ENCODE data around the gene KLHL40. TPM values are rescaled to one million over a fixed set of nuclear protein-coding genes. Genes with fewer than 3 reads are reported as not detected.

The KLHL40 gene
- polyA plus RNA-seq, 4 donors: 0.01 to 1.1 (median 0.60) TPM

DNA sequence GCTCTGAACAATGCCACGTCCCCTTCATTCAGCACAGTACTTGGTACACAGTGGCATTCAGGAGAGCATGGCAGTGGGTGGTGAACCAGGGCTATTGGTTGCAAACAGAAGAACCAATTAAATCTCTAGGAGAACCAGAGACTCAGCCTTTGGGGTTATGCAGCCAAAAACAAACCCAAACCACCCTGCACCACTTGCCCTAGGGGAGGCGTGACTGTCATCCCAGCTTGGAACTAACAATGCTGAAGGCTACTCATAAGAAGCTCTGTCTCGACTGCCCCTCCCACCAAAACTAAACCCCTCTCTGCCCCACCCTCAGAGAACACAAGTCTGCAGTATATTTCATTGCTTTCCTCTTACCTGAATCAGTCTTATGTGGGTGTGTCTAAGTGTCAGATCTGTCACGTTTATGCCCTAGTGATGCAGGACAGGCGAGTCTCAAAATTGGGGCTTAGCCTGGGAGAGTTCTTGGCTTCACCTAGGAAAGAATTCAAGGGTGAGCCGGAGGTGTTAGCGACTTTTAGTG is 15.2 kb upstream of the KLHL40 start:
- WGBS, 3 donors: 67 to 81% (median 71%) methylated on average over 7 of the region's 7 CpGs

GRCh38 chr3:42670670-42671069 is 14.7 kb upstream of the KLHL40 start:
- peaks cover 0 to under 1% of the 10 kb centered on the region in 2 donors for H3K9me3 ChIP-seq (ENCODE audit: control insufficient read depth in 2 of 2, insufficient read depth in 1 of 2, low read depth in 1 of 2, low read length in 1 of 2)
- no peak overlapping the region for H3K4me3 ChIP-seq (ENCODE audit: low read depth in 1 of 3, low read length in 3 of 3)
- no peak for DNase-seq
- WGBS, 3 donors: 78 to 95% (median 88%) methylated on average over 1 of the region's 1 CpG
- no peaks in the 10 kb centered on the region for H3K4me1 ChIP-seq (ENCODE audit: control insufficient read depth in 3 of 3, insufficient read depth in 2 of 3, low read depth in 1 of 3, low read length in 2 of 3)
- no peaks in the 10 kb centered on the region for H3K36me3 ChIP-seq (ENCODE audit: control insufficient read depth in 3 of 3, insufficient read depth in 2 of 3, low read depth in 1 of 3, low read length in 3 of 3)
- no peak overlapping the region for H3K27ac ChIP-seq (ENCODE audit: low read depth in 1 of 3, low read length in 2 of 3)
- peaks cover 0 to 2% (median 0%) of the 10 kb centered on the region in 3 donors for H3K27me3 ChIP-seq (ENCODE audit: control insufficient read depth in 3 of 3, insufficient read depth in 3 of 3, low read length in 3 of 3)
- no peak for FAIRE-seq

More for the DNA sequence above, 15.2 kb upstream of the KLHL40 start:
- no peaks in the 10 kb centered on the region for H3K4me1 ChIP-seq (ENCODE audit: control insufficient read depth in 3 of 3, insufficient read depth in 2 of 3, low read depth in 1 of 3, low read length in 2 of 3)
- no peak for FAIRE-seq
- no peaks in the 10 kb centered on the region for H3K9me3 ChIP-seq (ENCODE audit: control insufficient read depth in 2 of 2, insufficient read depth in 1 of 2, low read depth in 1 of 2, low read length in 1 of 2)
- H3K36me3 ChIP-seq (ENCODE audit: control insufficient read depth in 3 of 3, insufficient read depth in 2 of 3, low read depth in 1 of 3, low read length in 3 of 3): no peaks in the 10 kb centered on the region
- H3K27ac ChIP-seq (ENCODE audit: low read depth in 1 of 3, low read length in 2 of 3): no peak overlapping the region
- H3K27me3 ChIP-seq (ENCODE audit: control insufficient read depth in 3 of 3, insufficient read depth in 3 of 3, low read length in 3 of 3): peaks cover 0 to 2% (median 0%) of the 10 kb centered on the region in 3 donors
- no peak overlapping the region for H3K4me3 ChIP-seq (ENCODE audit: low read depth in 1 of 3, low read length in 3 of 3)
- no peak for DNase-seq

- no peak for FAIRE-seq
- no peaks in the 10 kb centered on the region for H3K27me3 ChIP-seq (ENCODE audit: control insufficient read depth in 3 of 3, insufficient read depth in 3 of 3, low read length in 3 of 3)
These were observed 12.8 kb upstream of the KLHL40 start for GRCh38 chr3:42672515-42672914.

GRCh38 chr3:42673082-42673481 is 12.3 kb upstream of the KLHL40 start:
- Histone ChIP-seq H3K4me1 (ENCODE audit: control insufficient read depth in 3 of 3, insufficient read depth in 2 of 3, low read depth in 1 of 3, low read length in 2 of 3) (no peaks in the 10 kb centered on the region), H3K9me3 (ENCODE audit: control insufficient read depth in 2 of 2, insufficient read depth in 1 of 2, low read depth in 1 of 2, low read length in 1 of 2) (peaks cover 0 to 7% of the 10 kb centered on the region in 2 donors), H3K27me3 (ENCODE audit: control insufficient read depth in 3 of 3, insufficient read depth in 3 of 3, low read length in 3 of 3) (no peaks in the 10 kb centered on the region), H3K27ac (ENCODE audit: low read depth in 1 of 3, low read length in 2 of 3) (no peak overlapping the region), H3K4me3 (ENCODE audit: low read depth in 1 of 3, low read length in 3 of 3) (no peak overlapping the region), H3K36me3 (ENCODE audit: control insufficient read depth in 3 of 3, insufficient read depth in 2 of 3, low read depth in 1 of 3, low read length in 3 of 3) (no peaks in the 10 kb centered on the region)
- DNase-seq: no peak
- FAIRE-seq: no peak

More at GRCh38 chr3:42672515-42672914, 12.8 kb upstream of the KLHL40 start:
- Histone ChIP-seq H3K9me3 (ENCODE audit: control insufficient read depth in 2 of 2, insufficient read depth in 1 of 2, low read depth in 1 of 2, low read length in 1 of 2) (peaks cover 0 to 7% of the 10 kb centered on the region in 2 donors), H3K36me3 (ENCODE audit: control insufficient read depth in 3 of 3, insufficient read depth in 2 of 3, low read depth in 1 of 3, low read length in 3 of 3) (no peaks in the 10 kb centered on the region), H3K4me1 (ENCODE audit: control insufficient read depth in 3 of 3, insufficient read depth in 2 of 3, low read depth in 1 of 3, low read length in 2 of 3) (no peaks in the 10 kb centered on the region), H3K27ac (ENCODE audit: low read depth in 1 of 3, low read length in 2 of 3) (no peak overlapping the region), H3K4me3 (ENCODE audit: low read depth in 1 of 3, low read length in 3 of 3) (no peak overlapping the region)
- WGBS, 3 donors: 32 to 55% (median 50%) methylated on average over 1 of the region's 1 CpG
- no peak for DNase-seq

- FAIRE-seq (no peak), DNase-seq (no peak)
- H3K9me3 ChIP-seq (ENCODE audit: control insufficient read depth in 2 of 2, insufficient read depth in 1 of 2, low read depth in 1 of 2, low read length in 1 of 2): peaks cover 0 to 11% of the 10 kb centered on the region in 2 donors
- no peak overlapping the region for H3K4me3 ChIP-seq (ENCODE audit: low read depth in 1 of 3, low read length in 3 of 3)
- no peaks in the 10 kb centered on the region for H3K27me3 ChIP-seq (ENCODE audit: control insufficient read depth in 3 of 3, insufficient read depth in 3 of 3, low read length in 3 of 3)
- WGBS, 3 donors: 50 to 54% (median 53%) methylated on average over 3 of the region's 3 CpGs
- H3K4me1 ChIP-seq (ENCODE audit: control insufficient read depth in 3 of 3, insufficient read depth in 2 of 3, low read depth in 1 of 3, low read length in 2 of 3): no peaks in the 10 kb centered on the region
- no peaks in the 10 kb centered on the region for H3K36me3 ChIP-seq (ENCODE audit: control insufficient read depth in 3 of 3, insufficient read depth in 2 of 3, low read depth in 1 of 3, low read length in 3 of 3)
- no peak overlapping the region for H3K27ac ChIP-seq (ENCODE audit: low read depth in 1 of 3, low read length in 2 of 3)
These were observed 11.2 kb upstream of the KLHL40 start for GRCh38 chr3:42674146-42674545.

GRCh38 chr3:42675909-42676308 is 9.4 kb upstream of the KLHL40 start:
- Histone ChIP-seq H3K9me3 (ENCODE audit: control insufficient read depth in 2 of 2, insufficient read depth in 1 of 2, low read depth in 1 of 2, low read length in 1 of 2) (peaks cover 0 to 11% of the 10 kb centered on the region in 2 donors), H3K4me1 (ENCODE audit: control insufficient read depth in 3 of 3, insufficient read depth in 2 of 3, low read depth in 1 of 3, low read length in 2 of 3) (no peaks in the 10 kb centered on the region), H3K36me3 (ENCODE audit: control insufficient read depth in 3 of 3, insufficient read depth in 2 of 3, low read depth in 1 of 3, low read length in 3 of 3) (no peaks in the 10 kb centered on the region), H3K27ac (ENCODE audit: low read depth in 1 of 3, low read length in 2 of 3) (no peak overlapping the region), H3K4me3 (ENCODE audit: low read depth in 1 of 3, low read length in 3 of 3) (no peak overlapping the region), H3K27me3 (ENCODE audit: control insufficient read depth in 3 of 3, insufficient read depth in 3 of 3, low read length in 3 of 3) (no peaks in the 10 kb centered on the region)
- FAIRE-seq (no peak), DNase-seq (no peak)
- WGBS, 3 donors: 84 to 87% (median 86%) methylated on average over 2 of the region's 2 CpGs

GRCh38 chr3:42678447-42678846 is 6.9 kb upstream of the KLHL40 start:
- Histone ChIP-seq H3K36me3 (ENCODE audit: control insufficient read depth in 3 of 3, insufficient read depth in 2 of 3, low read depth in 1 of 3, low read length in 3 of 3) (no peaks in the 10 kb centered on the region), H3K27me3 (ENCODE audit: control insufficient read depth in 3 of 3, insufficient read depth in 3 of 3, low read length in 3 of 3) (peaks cover 0 to 1% (median 0%) of the 10 kb centered on the region in 3 donors)
- no peak for FAIRE-seq

GRCh38 chr3:42680271-42680670 is 5.1 kb upstream of the KLHL40 start:
- Histone ChIP-seq H3K27me3 (ENCODE audit: control insufficient read depth in 3 of 3, insufficient read depth in 3 of 3, low read length in 3 of 3) (peaks cover 0 to 11% (median 0%) of the 10 kb centered on the region in 3 donors), H3K4me3 (ENCODE audit: low read depth in 1 of 3, low read length in 3 of 3) (no peak overlapping the region), H3K9me3 (ENCODE audit: control insufficient read depth in 2 of 2, insufficient read depth in 1 of 2, low read depth in 1 of 2, low read length in 1 of 2) (peaks cover 0 to 11% of the 10 kb centered on the region in 2 donors), H3K4me1 (ENCODE audit: control insufficient read depth in 3 of 3, insufficient read depth in 2 of 3, low read depth in 1 of 3, low read length in 2 of 3) (no peaks in the 10 kb centered on the region), H3K27ac (ENCODE audit: low read depth in 1 of 3, low read length in 2 of 3) (no peak overlapping the region), H3K36me3 (ENCODE audit: control insufficient read depth in 3 of 3, insufficient read depth in 2 of 3, low read depth in 1 of 3, low read length in 3 of 3) (no peaks in the 10 kb centered on the region)
- FAIRE-seq (no peak), DNase-seq (no peak)
- WGBS, 3 donors: 83 to 92% (median 89%) methylated on average over 1 of the region's 1 CpG

More at GRCh38 chr3:42678447-42678846, 6.9 kb upstream of the KLHL40 start:
- Histone ChIP-seq H3K4me1 (ENCODE audit: control insufficient read depth in 3 of 3, insufficient read depth in 2 of 3, low read depth in 1 of 3, low read length in 2 of 3) (no peaks in the 10 kb centered on the region), H3K9me3 (ENCODE audit: control insufficient read depth in 2 of 2, insufficient read depth in 1 of 2, low read depth in 1 of 2, low read length in 1 of 2) (peaks cover 0 to 11% of the 10 kb centered on the region in 2 donors), H3K4me3 (ENCODE audit: low read depth in 1 of 3, low read length in 3 of 3) (no peak overlapping the region), H3K27ac (ENCODE audit: low read depth in 1 of 3, low read length in 2 of 3) (no peak overlapping the region)
- 72 to 73% (median 73%) methylated on average over 2 of the region's 2 CpGs for WGBS, 3 donors
- no peak for DNase-seq

DNA sequence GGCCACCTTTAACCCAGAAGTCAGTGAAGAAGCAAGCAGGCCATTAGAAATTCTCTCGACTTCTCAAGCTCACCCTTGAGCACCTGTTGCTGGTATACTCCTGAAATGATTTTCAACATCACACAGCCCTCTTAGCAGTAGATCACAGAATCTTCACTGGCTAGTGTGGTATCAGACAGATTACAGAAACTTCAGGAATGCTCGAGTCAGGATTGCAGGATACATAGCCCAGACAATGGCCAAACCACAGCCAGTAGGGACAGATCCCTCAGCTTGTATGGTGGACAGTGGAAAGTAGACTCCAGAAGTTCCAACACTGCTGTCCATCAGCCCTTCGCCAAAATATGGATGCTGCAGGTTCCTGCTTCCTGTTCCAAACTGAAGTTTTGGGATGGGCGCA is 4.5 kb upstream of the KLHL40 start:
- 74 to 88% (median 79%) methylated on average over 4 of the region's 4 CpGs for WGBS, 3 donors
- FAIRE-seq: no peak

More for the DNA sequence above, 4.5 kb upstream of the KLHL40 start:
- Histone ChIP-seq H3K4me3 (ENCODE audit: low read depth in 1 of 3, low read length in 3 of 3) (no peak overlapping the region), H3K27me3 (ENCODE audit: control insufficient read depth in 3 of 3, insufficient read depth in 3 of 3, low read length in 3 of 3) (peaks cover 0 to 16% (median 0%) of the 10 kb centered on the region in 3 donors), H3K4me1 (ENCODE audit: control insufficient read depth in 3 of 3, insufficient read depth in 2 of 3, low read depth in 1 of 3, low read length in 2 of 3) (no peaks in the 10 kb centered on the region), H3K9me3 (ENCODE audit: control insufficient read depth in 2 of 2, insufficient read depth in 1 of 2, low read depth in 1 of 2, low read length in 1 of 2) (peaks cover 0 to 10% of the 10 kb centered on the region in 2 donors), H3K36me3 (ENCODE audit: control insufficient read depth in 3 of 3, insufficient read depth in 2 of 3, low read depth in 1 of 3, low read length in 3 of 3) (no peaks in the 10 kb centered on the region), H3K27ac (ENCODE audit: low read depth in 1 of 3, low read length in 2 of 3) (no peak overlapping the region)
- DNase-seq: no peak

Data from small intestine (tissue), 7 donors.